ENCODE measurements around the gene ATP1A1.

DNA sequence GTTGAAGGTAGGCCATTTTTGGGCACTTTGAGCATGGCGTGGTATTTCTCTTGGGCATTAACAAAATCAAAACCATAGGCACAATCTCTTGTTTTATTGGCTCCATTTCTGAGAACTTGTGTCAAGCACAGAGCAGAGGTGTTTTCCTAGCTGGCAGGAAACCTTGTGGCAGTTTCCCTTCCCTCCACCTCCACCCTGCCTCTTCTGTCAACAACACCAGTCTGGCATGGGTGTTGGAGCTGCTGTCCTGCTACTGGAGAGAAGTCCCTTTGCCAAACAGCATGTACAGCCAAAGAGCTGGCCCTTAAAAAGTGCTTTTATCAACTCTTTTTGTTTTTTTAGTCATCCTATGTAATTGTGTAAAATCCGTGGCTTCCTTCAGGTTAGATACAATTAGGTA is 16.0 kb downstream of the ATP1A1 start:
- TF ChIP-seq, protein P1, sequence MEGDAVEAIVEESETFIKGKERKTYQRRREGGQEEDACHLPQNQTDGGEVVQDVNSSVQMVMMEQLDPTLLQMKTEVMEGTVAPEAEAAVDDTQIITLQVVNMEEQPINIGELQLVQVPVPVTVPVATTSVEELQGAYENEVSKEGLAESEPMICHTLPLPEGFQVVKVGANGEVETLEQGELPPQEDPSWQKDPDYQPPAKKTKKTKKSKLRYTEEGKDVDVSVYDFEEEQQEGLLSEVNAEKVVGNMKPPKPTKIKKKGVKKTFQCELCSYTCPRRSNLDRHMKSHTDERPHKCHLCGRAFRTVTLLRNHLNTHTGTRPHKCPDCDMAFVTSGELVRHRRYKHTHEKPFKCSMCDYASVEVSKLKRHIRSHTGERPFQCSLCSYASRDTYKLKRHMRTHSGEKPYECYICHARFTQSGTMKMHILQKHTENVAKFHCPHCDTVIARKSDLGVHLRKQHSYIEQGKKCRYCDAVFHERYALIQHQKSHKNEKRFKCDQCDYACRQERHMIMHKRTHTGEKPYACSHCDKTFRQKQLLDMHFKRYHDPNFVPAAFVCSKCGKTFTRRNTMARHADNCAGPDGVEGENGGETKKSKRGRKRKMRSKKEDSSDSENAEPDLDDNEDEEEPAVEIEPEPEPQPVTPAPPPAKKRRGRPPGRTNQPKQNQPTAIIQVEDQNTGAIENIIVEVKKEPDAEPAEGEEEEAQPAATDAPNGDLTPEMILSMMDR (IDR thresholded peaks at IDR 0.05; ENCODE audit: low read length) = no peak
- TF ChIP-seq EZH2 (IDR thresholded peaks at IDR 0.05; ENCODE audit: borderline replicate concordance, low read length) = no peak
